HL-60 (cell line): ENCODE data around the gene LUZP4.

ENCODE experiments used
- GABPA ChIP-seq: IDR thresholded peaks from 2 replicates; pipeline ENCODE4 v1.6.1; 2012; ENCODE audit warnings: low read depth
- POLR2AphosphoS5 ChIP-seq: IDR thresholded peaks from 2 replicates; pipeline ENCODE4 v1.6.1; 2012; ENCODE audit warnings: low read depth
- SPI1 ChIP-seq: IDR thresholded peaks from 2 replicates; pipeline ENCODE4 v1.6.1; 2012; ENCODE audit warnings: low read depth, mild to moderate bottlenecking, borderline replicate concordance
- TF ChIP-seq, protein P1 (sequence below): IDR thresholded peaks from one replicate; pipeline ENCODE4 v1.5.1; 2011; ENCODE audit warnings: low read length, control low read depth, inconsistent platforms; ENCODE audit not compliant: insufficient read depth
- TF ChIP-seq, protein P2 (sequence below): IDR thresholded peaks from 2 replicates; pipeline ENCODE4 v1.6.1; 2012; ENCODE audit warnings: low read depth; ENCODE audit not compliant: insufficient replicate concordance

DNA sequence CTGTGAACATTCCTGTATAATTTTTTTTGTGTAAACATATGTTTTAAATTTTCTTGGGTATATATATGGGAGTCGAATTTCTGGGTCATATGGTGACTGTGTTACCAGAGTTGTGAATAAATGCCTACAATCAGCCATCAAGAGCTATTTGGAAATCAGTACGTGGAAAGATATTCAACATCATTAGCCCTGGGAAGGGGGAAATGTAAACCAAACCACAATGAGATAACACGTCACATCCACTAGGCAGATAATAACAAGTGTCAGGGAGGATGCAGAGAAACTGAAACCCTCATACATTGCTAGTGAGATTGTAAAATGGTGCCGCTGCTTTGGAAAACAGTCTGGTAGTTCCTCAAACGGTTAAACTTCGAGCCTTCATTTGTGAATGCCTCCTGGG, 43.9 kb downstream of the LUZP4 start:
- TF ChIP-seq, protein P1, sequence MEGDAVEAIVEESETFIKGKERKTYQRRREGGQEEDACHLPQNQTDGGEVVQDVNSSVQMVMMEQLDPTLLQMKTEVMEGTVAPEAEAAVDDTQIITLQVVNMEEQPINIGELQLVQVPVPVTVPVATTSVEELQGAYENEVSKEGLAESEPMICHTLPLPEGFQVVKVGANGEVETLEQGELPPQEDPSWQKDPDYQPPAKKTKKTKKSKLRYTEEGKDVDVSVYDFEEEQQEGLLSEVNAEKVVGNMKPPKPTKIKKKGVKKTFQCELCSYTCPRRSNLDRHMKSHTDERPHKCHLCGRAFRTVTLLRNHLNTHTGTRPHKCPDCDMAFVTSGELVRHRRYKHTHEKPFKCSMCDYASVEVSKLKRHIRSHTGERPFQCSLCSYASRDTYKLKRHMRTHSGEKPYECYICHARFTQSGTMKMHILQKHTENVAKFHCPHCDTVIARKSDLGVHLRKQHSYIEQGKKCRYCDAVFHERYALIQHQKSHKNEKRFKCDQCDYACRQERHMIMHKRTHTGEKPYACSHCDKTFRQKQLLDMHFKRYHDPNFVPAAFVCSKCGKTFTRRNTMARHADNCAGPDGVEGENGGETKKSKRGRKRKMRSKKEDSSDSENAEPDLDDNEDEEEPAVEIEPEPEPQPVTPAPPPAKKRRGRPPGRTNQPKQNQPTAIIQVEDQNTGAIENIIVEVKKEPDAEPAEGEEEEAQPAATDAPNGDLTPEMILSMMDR: no peak
- TF ChIP-seq POLR2AphosphoS5 (no peak), GABPA (no peak), SPI1 (no peak)
- TF ChIP-seq, protein P2, sequence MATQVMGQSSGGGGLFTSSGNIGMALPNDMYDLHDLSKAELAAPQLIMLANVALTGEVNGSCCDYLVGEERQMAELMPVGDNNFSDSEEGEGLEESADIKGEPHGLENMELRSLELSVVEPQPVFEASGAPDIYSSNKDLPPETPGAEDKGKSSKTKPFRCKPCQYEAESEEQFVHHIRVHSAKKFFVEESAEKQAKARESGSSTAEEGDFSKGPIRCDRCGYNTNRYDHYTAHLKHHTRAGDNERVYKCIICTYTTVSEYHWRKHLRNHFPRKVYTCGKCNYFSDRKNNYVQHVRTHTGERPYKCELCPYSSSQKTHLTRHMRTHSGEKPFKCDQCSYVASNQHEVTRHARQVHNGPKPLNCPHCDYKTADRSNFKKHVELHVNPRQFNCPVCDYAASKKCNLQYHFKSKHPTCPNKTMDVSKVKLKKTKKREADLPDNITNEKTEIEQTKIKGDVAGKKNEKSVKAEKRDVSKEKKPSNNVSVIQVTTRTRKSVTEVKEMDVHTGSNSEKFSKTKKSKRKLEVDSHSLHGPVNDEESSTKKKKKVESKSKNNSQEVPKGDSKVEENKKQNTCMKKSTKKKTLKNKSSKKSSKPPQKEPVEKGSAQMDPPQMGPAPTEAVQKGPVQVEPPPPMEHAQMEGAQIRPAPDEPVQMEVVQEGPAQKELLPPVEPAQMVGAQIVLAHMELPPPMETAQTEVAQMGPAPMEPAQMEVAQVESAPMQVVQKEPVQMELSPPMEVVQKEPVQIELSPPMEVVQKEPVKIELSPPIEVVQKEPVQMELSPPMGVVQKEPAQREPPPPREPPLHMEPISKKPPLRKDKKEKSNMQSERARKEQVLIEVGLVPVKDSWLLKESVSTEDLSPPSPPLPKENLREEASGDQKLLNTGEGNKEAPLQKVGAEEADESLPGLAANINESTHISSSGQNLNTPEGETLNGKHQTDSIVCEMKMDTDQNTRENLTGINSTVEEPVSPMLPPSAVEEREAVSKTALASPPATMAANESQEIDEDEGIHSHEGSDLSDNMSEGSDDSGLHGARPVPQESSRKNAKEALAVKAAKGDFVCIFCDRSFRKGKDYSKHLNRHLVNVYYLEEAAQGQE: no peak
